Measurements from ENCODE around the gene TMEM132C.

DNA sequence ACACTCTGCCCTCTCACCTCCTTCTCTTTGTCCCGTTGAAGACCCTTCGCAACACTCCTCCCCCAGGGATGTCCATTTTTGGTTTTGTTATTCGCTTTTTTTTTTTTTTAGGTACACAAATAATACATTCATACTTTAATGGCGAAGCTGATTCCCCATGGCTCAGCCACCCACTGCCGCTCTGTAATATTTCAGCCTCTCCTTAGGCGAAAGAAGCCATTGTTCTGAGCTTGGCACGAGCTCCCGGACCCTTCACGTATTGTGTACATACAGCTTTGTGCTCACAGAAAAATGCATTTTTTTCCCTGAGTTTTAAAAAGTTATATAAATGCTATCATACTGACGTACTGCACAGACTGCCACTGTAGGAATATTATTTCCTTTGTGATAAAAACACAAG is 115.0 kb downstream of the TMEM132C start:
- TF ChIP-seq POLR2AphosphoS5 (IDR thresholded peaks at IDR 0.05; ENCODE audit: low read depth, low read length) (no peak), POLR2A (IDR thresholded peaks at IDR 0.05; ENCODE audit: low read depth, low read length) (no peak)
